HEK293T (cell line): ENCODE data around the gene PDE8A.

Source experiments
- ARNT ChIP-seq: fragments of 450-650 bp; IDR thresholded peaks from 2 replicates; pipeline ENCODE4 v1.6.1; 2017; ENCODE audit warnings: mild to moderate bottlenecking
- BHLHE40 ChIP-seq: fragments of 450-650 bp; IDR thresholded peaks from 2 replicates; pipeline ENCODE4 v1.6.1; 2016; ENCODE audit warnings: mild to moderate bottlenecking, moderate library complexity, borderline replicate concordance
- CTBP1 ChIP-seq: fragments of 450-650 bp; IDR thresholded peaks from 2 replicates; pipeline ENCODE4 v1.6.1; 2016; ENCODE audit warnings: borderline replicate concordance
- ELF4 ChIP-seq: fragments of 450-650 bp; IDR thresholded peaks from 2 replicates; pipeline ENCODE4 v1.6.1; 2017; ENCODE audit warnings: antibody characterized with exemption
- FOXA1 ChIP-seq: fragments of 450-650 bp; IDR thresholded peaks from 2 replicates; pipeline ENCODE4 v1.6.1; 2016; ENCODE audit warnings: mild to moderate bottlenecking
- FOXK2 ChIP-seq: fragments of 450-650 bp; IDR thresholded peaks from 2 replicates; pipeline ENCODE4 v1.6.1; 2016; ENCODE audit warnings: mild to moderate bottlenecking
- FOXM1 ChIP-seq: fragments of 450-650 bp; IDR thresholded peaks from 2 replicates; pipeline ENCODE4 v1.6.1; 2017; ENCODE audit warnings: mild to moderate bottlenecking, borderline replicate concordance
- HDGF ChIP-seq: fragments of 450-650 bp; IDR thresholded peaks from 2 replicates; pipeline ENCODE4 v1.6.1; 2017; ENCODE audit warnings: antibody characterized with exemption, borderline replicate concordance
- L3MBTL2 ChIP-seq: fragments of 450-650 bp; conservative IDR thresholded peaks from 2 replicates; pipeline ENCODE4 v1.6.1; 2016; ENCODE audit warnings: mild to moderate bottlenecking
- NFRKB ChIP-seq: fragments of 450-650 bp; IDR thresholded peaks from 2 replicates; pipeline ENCODE4 v1.6.1; 2016; ENCODE audit warnings: mild to moderate bottlenecking, moderate library complexity
- SP1 ChIP-seq: fragments of 450-650 bp; IDR thresholded peaks from 2 replicates; pipeline ENCODE4 v1.6.1; 2017
- SUZ12 ChIP-seq: fragments of 450-650 bp; IDR thresholded peaks from 2 replicates; pipeline ENCODE4 v1.6.1; 2016; ENCODE audit warnings: mild to moderate bottlenecking
- ZNF384 ChIP-seq: fragments of 450-650 bp; IDR thresholded peaks from 2 replicates; pipeline ENCODE4 v1.6.1; 2016

DNA sequence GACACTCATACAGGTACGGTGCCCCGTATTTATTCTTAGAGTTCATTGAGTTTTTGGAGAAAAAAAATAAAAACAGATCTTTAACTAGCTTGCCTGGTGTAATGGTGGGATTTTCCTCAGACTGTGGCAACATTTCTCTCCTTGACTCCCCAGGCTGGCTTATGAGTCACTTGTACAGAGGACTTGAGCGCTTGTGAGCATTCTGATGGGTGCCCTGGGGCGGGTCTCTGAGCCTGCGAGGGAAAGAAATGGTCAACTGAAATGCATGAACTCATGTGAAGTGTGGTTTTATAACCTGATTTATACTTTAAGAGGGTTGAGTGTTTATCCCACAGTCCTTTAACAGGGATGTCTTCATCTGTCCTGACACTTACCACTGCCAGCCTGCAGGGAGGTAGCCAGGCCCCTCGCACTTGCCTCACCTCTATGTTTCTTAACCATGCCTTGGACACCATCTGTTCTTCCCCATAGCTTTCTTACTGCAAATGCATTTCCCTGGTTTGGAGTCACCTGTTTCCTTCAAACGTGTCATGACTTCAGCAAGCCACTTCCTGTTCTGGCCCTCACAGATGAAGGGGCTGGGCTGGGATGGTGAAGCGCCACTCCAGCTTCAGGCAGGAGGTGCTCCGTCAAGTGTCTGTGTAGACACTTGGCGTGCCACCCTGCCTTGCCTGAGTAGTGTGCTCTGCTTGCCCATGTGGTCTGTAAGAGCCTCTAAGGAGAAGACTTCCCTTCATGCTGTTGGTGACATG lies 118.7 kb downstream of the PDE8A start:
- TF ChIP-seq FOXK2 (no peak), NFRKB (no peak), ZNF384 (no peak), FOXM1 (no peak), ARNT (no peak), CTBP1 (no peak), ELF4 (no peak), SP1 (no peak), FOXA1 (no peak), BHLHE40 (no peak), SUZ12 (no peak), L3MBTL2 (no peak), HDGF (no peak)
